Measurements from ENCODE around the gene STK32A. TPM values are rescaled to one million over a fixed set of nuclear protein-coding genes. Genes with fewer than 3 reads are reported as not detected.

The STK32A gene
- total RNA-seq, 4 donors from 2014 or later = 2.5 to 15.3 (median 9.4) TPM

- peaks cover 12 to 16% of the 10 kb centered on the region in 2 donors for H3K4me1 ChIP-seq
- no peak overlapping the region for H3K27ac ChIP-seq
- no peaks in the 10 kb centered on the region for H3K36me3 ChIP-seq
- H3K9me3 ChIP-seq = no peaks in the 10 kb centered on the region
- no peak for TF ChIP-seq POLR2A (IDR thresholded peaks at IDR 0.05)
- no peak for TF ChIP-seq CTCF (IDR thresholded peaks at IDR 0.05)
- 96 to 99% methylated on average over 2 of the region's 2 CpGs for WGBS, 2 donors
- H3K27me3 ChIP-seq = no peaks in the 10 kb centered on the region
- intact Hi-C loops (cut with DNase I) = no loop called here
- H3K4me3 ChIP-seq (replicated peaks in 1 of 3) = no peak overlapping the region
- DNase-seq = no peak
These were observed 195.8 kb downstream of the STK32A start for GRCh38 chr5:147430628-147431027.

- Histone ChIP-seq H3K27ac (no peak overlapping the region), H3K27me3 (no peaks in the 10 kb centered on the region), H3K9me3 (no peaks in the 10 kb centered on the region), H3K4me1 (peaks cover 12 to 16% of the 10 kb centered on the region in 2 donors), H3K4me3 (replicated peaks in 1 of 3) (no peak overlapping the region), H3K36me3 (no peaks in the 10 kb centered on the region)
- WGBS, 2 donors = 66 to 67% methylated on average over 3 of the region's 3 CpGs
- no peak for DNase-seq
- TF ChIP-seq CTCF (IDR thresholded peaks at IDR 0.05) (no peak), POLR2A (IDR thresholded peaks at IDR 0.05) (no peak)
- intact Hi-C loops (cut with DNase I) = no loop called here
These were observed 196.8 kb downstream of the STK32A start for GRCh38 chr5:147431586-147431985.

- Histone ChIP-seq H3K4me1 (peaks cover 12 to 15% of the 10 kb centered on the region in 2 donors), H3K36me3 (no peaks in the 10 kb centered on the region), H3K4me3 (replicated peaks in 1 of 3) (no peak overlapping the region), H3K27me3 (no peaks in the 10 kb centered on the region), H3K27ac (no peak overlapping the region), H3K9me3 (no peaks in the 10 kb centered on the region)
- TF ChIP-seq CTCF (IDR thresholded peaks at IDR 0.05) (no peak), POLR2A (IDR thresholded peaks at IDR 0.05) (no peak)
- intact Hi-C loops (cut with DNase I) = no loop called here
- no peak for DNase-seq
- WGBS, 2 donors = 73 to 74% methylated on average over 4 of the region's 4 CpGs
These were observed 197.5 kb downstream of the STK32A start for GRCh38 chr5:147432323-147432722.

GRCh38 chr5:147434049-147434448 is 199.2 kb downstream of the STK32A start:
- H3K9me3 ChIP-seq = no peaks in the 10 kb centered on the region
- H3K27ac ChIP-seq = no peak overlapping the region
- no peak overlapping the region for H3K4me3 ChIP-seq (replicated peaks in 1 of 3)
- WGBS, 2 donors = 83 to 87% methylated on average over 3 of the region's 3 CpGs
- no peak for TF ChIP-seq CTCF (IDR thresholded peaks at IDR 0.05)
- TF ChIP-seq POLR2A (IDR thresholded peaks at IDR 0.05) = no peak
- DNase-seq = no peak
- H3K27me3 ChIP-seq = no peaks in the 10 kb centered on the region
- no peaks in the 10 kb centered on the region for H3K36me3 ChIP-seq
- intact Hi-C loops (cut with DNase I) = no loop called here
- H3K4me1 ChIP-seq = peaks cover 12% of the 10 kb centered on the region in 2 donors

- H3K9me3 ChIP-seq = no peaks in the 10 kb centered on the region
- H3K36me3 ChIP-seq = no peaks in the 10 kb centered on the region
- H3K4me1 ChIP-seq = peaks cover 8% of the 10 kb centered on the region in 2 donors
- H3K4me3 ChIP-seq (replicated peaks in 1 of 3) = no peak overlapping the region
- H3K27me3 ChIP-seq = no peaks in the 10 kb centered on the region
- DNase-seq = no peak
- intact Hi-C loops (cut with DNase I) = no loop called here
- H3K27ac ChIP-seq = no peak overlapping the region
- TF ChIP-seq CTCF (IDR thresholded peaks at IDR 0.05) = no peak
- TF ChIP-seq POLR2A (IDR thresholded peaks at IDR 0.05) = no peak
- WGBS, 2 donors = 86 to 93% methylated on average over 3 of the region's 3 CpGs
These were observed 201.8 kb downstream of the STK32A start for GRCh38 chr5:147436596-147436995.

Data from thyroid gland (tissue), 4 donors.